MM.1S (cell line): ENCODE measurements around the gene CERS6.
A peak's percentile ranks its signal among the peaks of the same experiment; 100 is the strongest.

ENCODE experiments used
- DNase-seq: peaks from one replicate; pipeline ENCODE4 v3.0.0-alpha.2; 2015
- H2AFZ ChIP-seq: fragments of 300-600 bp; sonication (generic); 2 replicates; pipeline ENCODE4 v1.6.0; 2016; ENCODE audit warnings: antibody characterized with exemption, low read length
- H3F3A ChIP-seq: fragments of 300-600 bp; sonication (generic); 2 replicates; pipeline ENCODE4 v1.6.1; 2016; ENCODE audit warnings: mild to moderate bottlenecking, antibody characterized with exemption, low read length, moderate library complexity, mixed read lengths; ENCODE audit not compliant: insufficient read depth
- H3K27ac ChIP-seq: fragments of 300-600 bp; sonication (generic); 2 replicates; pipeline ENCODE4 v1.5.1; 2016; ENCODE audit warnings: mild to moderate bottlenecking, low read length
- H3K27me3 ChIP-seq: fragments of 300-600 bp; sonication (generic); replicated peaks from 2 replicates; pipeline ENCODE4 v1.6.0; 2016; ENCODE audit warnings: low read length; ENCODE audit not compliant: insufficient read depth
- H3K36me3 ChIP-seq: fragments of 300-600 bp; sonication (generic); replicated peaks from 2 replicates; pipeline ENCODE4 v1.6.1; 2016; ENCODE audit warnings: mild to moderate bottlenecking, low read length, mixed read lengths; ENCODE audit not compliant: insufficient read depth
- H3K4me1 ChIP-seq: fragments of 300-600 bp; sonication (generic); 2 replicates; pipeline ENCODE4 v1.6.1; 2016; ENCODE audit warnings: low read length, mixed read lengths
- H3K4me2 ChIP-seq: fragments of 300-600 bp; sonication (generic); 2 replicates; pipeline ENCODE4 v1.6.0; 2016; ENCODE audit warnings: low read depth, low read length
- H3K4me3 ChIP-seq: fragments of 300-600 bp; sonication (generic); 2 replicates; pipeline ENCODE4 v1.5.1; 2016; ENCODE audit warnings: low read length, mixed read lengths
- H3K79me2 ChIP-seq: fragments of 300-600 bp; sonication (generic); 2 replicates; pipeline ENCODE4 v1.6.1; 2016; ENCODE audit warnings: mixed run types, low read length, mixed read lengths
- H3K9ac ChIP-seq: fragments of 300-600 bp; sonication (generic); 2 replicates; pipeline ENCODE4 v1.6.1; 2016; ENCODE audit warnings: low read length, mixed read lengths
- H3K9me2 ChIP-seq: fragments of 300-600 bp; sonication (generic); replicated peaks from 2 replicates; pipeline ENCODE4 v1.6.1; 2016; ENCODE audit warnings: mild to moderate bottlenecking, low read length, mixed read lengths; ENCODE audit not compliant: insufficient read depth
- H3K9me3 ChIP-seq: fragments of 300-600 bp; sonication (generic); replicated peaks from 2 replicates; pipeline ENCODE4 v1.6.1; 2016; ENCODE audit warnings: mild to moderate bottlenecking, low read length, mixed read lengths; ENCODE audit not compliant: insufficient read depth
- H4K20me1 ChIP-seq: fragments of 300-600 bp; sonication (generic); 2 replicates; pipeline ENCODE4 v1.6.1; 2016; ENCODE audit warnings: mild to moderate bottlenecking, low read length, moderate library complexity, mixed read lengths; ENCODE audit not compliant: insufficient read depth
- CTCF ChIP-seq: fragments of 300-600 bp; sonication (generic); IDR thresholded peaks from 2 replicates; pipeline ENCODE4 v1.5.1; 2016; ENCODE audit warnings: antibody characterized with exemption, low read length, mixed read lengths
- EZH2 ChIP-seq: fragments of 300-600 bp; sonication (generic); optimal IDR thresholded peaks from 2 replicates; pipeline ENCODE3; 2017; ENCODE audit warnings: low read depth, mild to moderate bottlenecking, antibody characterized with exemption, low read length, mixed read lengths
- EZH2phosphoT487 ChIP-seq: fragments of 300-600 bp; sonication (generic); IDR thresholded peaks from 2 replicates; pipeline ENCODE4 v1.6.1; 2018; ENCODE audit warnings: antibody characterized with exemption, low read length

CERS6 gene

GRCh38 chr2:168573128-168573903 is 117.2 kb downstream of the CERS6 start:
- TF ChIP-seq EZH2phosphoT487, result no peak
- TF ChIP-seq EZH2, result no peak
- TF ChIP-seq CTCF, result no peak
- no peaks in the 10 kb centered on the region for H4K20me1 ChIP-seq
- no peaks in the 10 kb centered on the region for H3K9me3 ChIP-seq
- no peak overlapping the region for H2AFZ ChIP-seq
- no peak overlapping the region for H3K4me2 ChIP-seq
- no peaks in the 10 kb centered on the region for H3F3A ChIP-seq
- H3K4me1 ChIP-seq, result peaks cover 15% of the 10 kb centered on the region
- H3K79me2 ChIP-seq, result peaks cover 36% of the 10 kb centered on the region
- H3K27me3 ChIP-seq, result no peaks in the 10 kb centered on the region
- H3K4me3 ChIP-seq, result no peak overlapping the region
- H3K27ac ChIP-seq, result no peak overlapping the region
- no peak for DNase-seq
- H3K9ac ChIP-seq, result no peak overlapping the region
- H3K9me2 ChIP-seq, result no peaks in the 10 kb centered on the region
- no peaks in the 10 kb centered on the region for H3K36me3 ChIP-seq

- Histone ChIP-seq H3K9me3 (no peaks in the 10 kb centered on the region), H3K4me2 (no peak overlapping the region; the same call in 1 of the 2 replicates)
- peak; percentile 31 for DNase-seq
Observed at GRCh38 chr2:168574856-168575630, 119.0 kb downstream of the CERS6 start.

GRCh38 chr2:168577885-168578284 is 121.8 kb downstream of the CERS6 start:
- no peak overlapping the region for H3K9ac ChIP-seq
- no peak overlapping the region for H3K27ac ChIP-seq
- H3K4me2 ChIP-seq, result no peak overlapping the region
- no peaks in the 10 kb centered on the region for H3K9me2 ChIP-seq
- H3F3A ChIP-seq, result no peaks in the 10 kb centered on the region
- no peak for DNase-seq
- no peaks in the 10 kb centered on the region for H3K9me3 ChIP-seq
- H3K4me3 ChIP-seq, result no peak overlapping the region
- no peaks in the 10 kb centered on the region for H3K36me3 ChIP-seq
- H3K79me2 ChIP-seq, result peaks cover 27% of the 10 kb centered on the region
- peaks cover 20% of the 10 kb centered on the region for H3K4me1 ChIP-seq
- no peak overlapping the region for H2AFZ ChIP-seq
- no peaks in the 10 kb centered on the region for H4K20me1 ChIP-seq
- TF ChIP-seq CTCF, result no peak
- TF ChIP-seq EZH2phosphoT487, result no peak
- TF ChIP-seq EZH2, result no peak
- no peaks in the 10 kb centered on the region for H3K27me3 ChIP-seq

More at GRCh38 chr2:168574856-168575630, 119.0 kb downstream of the CERS6 start:
- Histone ChIP-seq H4K20me1 (no peaks in the 10 kb centered on the region), H3K27ac (peak overlapping the region; percentile 2; the same call in 1 of the 2 replicates), H3K79me2 (peaks cover 23% of the 10 kb centered on the region), H3K4me1 (peaks cover 15% of the 10 kb centered on the region), H3K9ac (no peak overlapping the region), H3K27me3 (no peaks in the 10 kb centered on the region), H3K9me2 (no peaks in the 10 kb centered on the region), H2AFZ (no peak overlapping the region), H3F3A (no peaks in the 10 kb centered on the region), H3K36me3 (no peaks in the 10 kb centered on the region), H3K4me3 (no peak overlapping the region)
- TF ChIP-seq CTCF (no peak), EZH2phosphoT487 (no peak), EZH2 (no peak)
